Astrocyte (in vitro differentiated cells and primary cell): ENCODE measurements around the gene KIF26B.

Experiments used
- EZH2 ChIP-seq: IDR thresholded peaks from 2 replicates; pipeline ENCODE4 v1.6.1; 2012; ENCODE audit warnings: mild to moderate bottlenecking, low read length, inconsistent platforms; ENCODE audit not compliant: insufficient read depth
- TF ChIP-seq, protein P1 (sequence below): IDR thresholded peaks from 2 replicates; pipeline ENCODE4 v1.5.1; 2011; ENCODE audit warnings: low read depth, mild to moderate bottlenecking, inconsistent platforms, low read length, moderate library complexity; ENCODE audit not compliant: insufficient read depth

DNA sequence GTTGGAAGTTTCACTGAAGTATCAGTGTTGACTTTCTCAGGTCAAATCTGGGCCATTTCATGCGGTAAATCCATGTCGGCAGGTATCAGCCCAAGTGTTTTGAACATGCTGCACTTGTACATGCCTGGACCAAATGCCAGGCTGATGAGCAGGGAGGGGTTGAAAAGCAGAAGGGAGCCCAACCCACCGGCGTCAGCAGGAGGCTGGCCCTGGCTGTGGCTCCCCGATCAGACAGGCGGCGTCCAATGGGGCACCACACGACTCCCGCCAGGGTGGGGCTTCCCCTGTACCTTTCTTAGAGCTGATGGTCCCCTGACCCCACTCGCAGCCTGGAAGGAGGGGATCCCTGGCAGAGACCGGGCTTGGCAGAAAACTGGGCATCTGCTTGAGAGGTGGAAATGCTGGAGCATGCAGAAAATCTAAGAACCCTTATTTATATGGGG, 540.0 kb downstream of the KIF26B start:
- TF ChIP-seq, protein P1, sequence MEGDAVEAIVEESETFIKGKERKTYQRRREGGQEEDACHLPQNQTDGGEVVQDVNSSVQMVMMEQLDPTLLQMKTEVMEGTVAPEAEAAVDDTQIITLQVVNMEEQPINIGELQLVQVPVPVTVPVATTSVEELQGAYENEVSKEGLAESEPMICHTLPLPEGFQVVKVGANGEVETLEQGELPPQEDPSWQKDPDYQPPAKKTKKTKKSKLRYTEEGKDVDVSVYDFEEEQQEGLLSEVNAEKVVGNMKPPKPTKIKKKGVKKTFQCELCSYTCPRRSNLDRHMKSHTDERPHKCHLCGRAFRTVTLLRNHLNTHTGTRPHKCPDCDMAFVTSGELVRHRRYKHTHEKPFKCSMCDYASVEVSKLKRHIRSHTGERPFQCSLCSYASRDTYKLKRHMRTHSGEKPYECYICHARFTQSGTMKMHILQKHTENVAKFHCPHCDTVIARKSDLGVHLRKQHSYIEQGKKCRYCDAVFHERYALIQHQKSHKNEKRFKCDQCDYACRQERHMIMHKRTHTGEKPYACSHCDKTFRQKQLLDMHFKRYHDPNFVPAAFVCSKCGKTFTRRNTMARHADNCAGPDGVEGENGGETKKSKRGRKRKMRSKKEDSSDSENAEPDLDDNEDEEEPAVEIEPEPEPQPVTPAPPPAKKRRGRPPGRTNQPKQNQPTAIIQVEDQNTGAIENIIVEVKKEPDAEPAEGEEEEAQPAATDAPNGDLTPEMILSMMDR = no peak
- no peak for TF ChIP-seq EZH2
